Coronary artery (tissue), 2 donors: Measurements from ENCODE around the gene ZNF140.

Source experiments
- DNase-seq: peaks from one replicate; pipeline ENCODE4 v3.0.0-alpha.2; 2017; ENCODE audit warnings: low spot score
- H3K27ac ChIP-seq, 2 donors: fragments of 200-600 bp; sonication (generic); one replicate each; pipeline ENCODE4 v1.5.1; 2016 to 2019
- H3K4me3 ChIP-seq: fragments of 200-600 bp; sonication (generic); 2 replicates; pipeline ENCODE4 v1.5.1; 2016; ENCODE audit warnings: mild to moderate bottlenecking, moderate library complexity
- CTCF ChIP-seq: fragments of 200-600 bp; sonication (generic); IDR thresholded peaks from one replicate; pipeline ENCODE4 v1.5.1; 2019; ENCODE audit warnings: antibody characterized with exemption

Gene ZNF140

GRCh38 chr12:133080368-133081158 lies at the start of gene ZNF140:
ZNF140 (plus strand) TSS chr12:133080923; CDS start chr12:133081321, 398 bp downstream.
- no peak for TF ChIP-seq CTCF
- Histone ChIP-seq H3K27ac (peak within 1 kb of the TSS; percentile 96 to 98), H3K4me3 (peak within 1 kb of the TSS; percentile 94)
- DNase-seq: peak; percentile 97

- Histone ChIP-seq H3K4me3 (peak within 1 kb of the TSS; percentile 86), H3K27ac (peak within 1 kb of the TSS; percentile 90 to 95)
- DNase-seq: peak; percentile 98
- no peak for TF ChIP-seq CTCF
Measured at GRCh38 chr12:133037207-133038005, 43.3 kb upstream of the ZNF140 start, which contains the start of gene ZNF84. ZNF84 (plus strand) TSS chr12:133037509; CDS start chr12:133041468, 3,959 bp downstream.

- TF ChIP-seq CTCF: no peak
- peak overlapping the region; percentile 86 for H3K4me3 ChIP-seq
- DNase-seq: no peak
- H3K27ac ChIP-seq: peak overlapping the region in 1 of 2 donors; percentile 90
Measured at GRCh38 chr12:133038118-133038709, 42.5 kb upstream of the ZNF140 start.

GRCh38 chr12:133046698-133047097 lies 34.0 kb upstream of the ZNF140 start:
- DNase-seq: no peak
- no peak for TF ChIP-seq CTCF
- peak overlapping the region; percentile 48 for H3K4me3 ChIP-seq
- H3K27ac ChIP-seq: no peak overlapping the region

- DNase-seq: no peak
- Histone ChIP-seq H3K27ac (no peak overlapping the region), H3K4me3 (no peak overlapping the region)
- no peak for TF ChIP-seq CTCF
Measured at GRCh38 chr12:133057446-133057845, 23.3 kb upstream of the ZNF140 start.

GRCh38 chr12:133058203-133059113 lies 22.3 kb upstream of the ZNF140 start:
- Histone ChIP-seq H3K27ac (no peak overlapping the region), H3K4me3 (peak overlapping the region; percentile 32)
- no peak for DNase-seq
- TF ChIP-seq CTCF: no peak
